A549 (cell line): Measurements from ENCODE around the gene CPSF2. TPM values are rescaled to one million over a fixed set of nuclear protein-coding genes. Genes with fewer than 3 reads are reported as not detected.
A peak's percentile ranks its signal among the peaks of the same experiment; 100 is the strongest.

Source experiments
- ATAC-seq, 2 experiments: fragments of 200-7000 bp in 1 of 2; fragments of >200 bp in 1 of 2; cut with Nextera tagmentation in 1 of 2; cut with Tn5 transposase in 1 of 2; 3 replicates each; pipeline versions ENCODE4 v1.8.0 to v1.9.1; 2018 to 2020; ENCODE audit warnings: mild to moderate bottlenecking in 1 of 2, moderate library complexity in 1 of 2
- CTCF ChIA-PET: fragments of 300-600 bp; sonication (Branson Sonifier 250); formaldehyde crosslinking; extraction: SDS; loops from one replicate; lab custom pipeline; 2021; ENCODE audit warnings: antibody characterized with exemption, inconsistent platforms; lab: Yijun Ruan, JAX
- POLR2A ChIA-PET: fragments of 350-600 bp; formaldehyde crosslinking; extraction: SDS; loops from one replicate; lab custom pipeline; 2021; ENCODE audit warnings: antibody characterized with exemption, inconsistent platforms; lab: Yijun Ruan, JAX
- DNase-seq, 2 experiments: peaks; one replicate each; pipeline versions ENCODE4 v3.0.0 to v3.0.0-alpha.2; 2011 to 2016; ENCODE audit warnings: low read depth in 1 of 2, low spot score in 1 of 2
- FAIRE-seq: peaks from 2 replicates; lab custom pipeline; 2011; peaks lifted over from hg19 to GRCh38; lab: Jason Lieb, UNC
- H3K27ac ChIP-seq, 2 experiments: fragments of >200 bp; sonication (Bioruptor Twin); formaldehyde crosslinking; 3 replicates each; pipeline ENCODE4 v1.5.1; 2016 to 2017
- H3K4me1 ChIP-seq: fragments of >200 bp; sonication (Bioruptor Twin); formaldehyde crosslinking; 3 replicates; pipeline ENCODE4 v1.6.1; 2016
- H3K4me2 ChIP-seq: fragments of >200 bp; sonication (Bioruptor Twin); formaldehyde crosslinking; 3 replicates; pipeline ENCODE4 v1.6.1; 2016
- H3K4me3 ChIP-seq: fragments of >200 bp; sonication (Bioruptor Twin); formaldehyde crosslinking; 3 replicates; pipeline ENCODE4 v1.5.1; 2016
- H3K9me3 ChIP-seq: fragments of >200 bp; sonication (Bioruptor Twin); formaldehyde crosslinking; 3 replicates; pipeline ENCODE4 v1.6.1; 2016
- ATOH8 ChIP-seq: fragments of 250-450 bp; sonication (Bioruptor Pico); IDR thresholded peaks from 2 replicates; pipeline ENCODE4 v1.5.0; 2020; ENCODE audit warnings: low read depth, mild to moderate bottlenecking, moderate library complexity
- BCL3 ChIP-seq: fragments of >200 bp; sonication (Bioruptor Twin); formaldehyde crosslinking; IDR thresholded peaks from 3 replicates; pipeline ENCODE4 v1.6.1; 2016
- BHLHE40 ChIP-seq: IDR thresholded peaks from 2 replicates; pipeline ENCODE4 v1.6.1; 2012; ENCODE audit warnings: low read depth, low read length, inconsistent platforms
- CBX8 ChIP-seq: fragments of 200-600 bp; sonication (generic); IDR thresholded peaks from 2 replicates; pipeline ENCODE4 v1.6.1; 2016
- CEBPB ChIP-seq, 2 experiments: fragments of >200 bp in 1 of 2; sonication (Bioruptor Twin) in 1 of 2; formaldehyde crosslinking in 1 of 2; IDR thresholded peaks; 2 replicates each; pipeline ENCODE4 v1.6.1; 2012 to 2016
- CHD4 ChIP-seq: fragments of 200-600 bp; sonication (generic); IDR thresholded peaks from 2 replicates; pipeline ENCODE4 v1.6.1; 2016; ENCODE audit warnings: antibody characterized with exemption, mild to moderate bottlenecking, borderline replicate concordance
- EHF ChIP-seq: fragments of 250-450 bp; sonication (Bioruptor Pico); IDR thresholded peaks from 2 replicates; pipeline ENCODE4 v1.5.0; 2020; ENCODE audit warnings: mild to moderate bottlenecking
- ELK1 ChIP-seq: fragments of 150-350 bp; IDR thresholded peaks from 2 replicates; pipeline ENCODE4 v1.6.1; 2014; ENCODE audit warnings: low read depth, mild to moderate bottlenecking, low read length
- EP300 ChIP-seq, 2 experiments: fragments of >200 bp; sonication (Bioruptor Twin); formaldehyde crosslinking; IDR thresholded peaks; 2 replicates in 1 of 2; 3 replicates in 1 of 2; pipeline ENCODE4 v1.6.1; 2016 to 2017
- FOSL2 ChIP-seq, 2 experiments: fragments of 450-650 bp in 1 of 2; fragments of >200 bp in 1 of 2; sonication (Bioruptor Twin) in 1 of 2; formaldehyde crosslinking; IDR thresholded peaks; 2 replicates each; pipeline versions ENCODE4 v1.5.0 to v1.6.1; 2016 to 2020; ENCODE audit warnings: mild to moderate bottlenecking in 1 of 2, moderate library complexity in 1 of 2
- FOXS1 ChIP-seq: fragments of 250-450 bp; sonication (Bioruptor Pico); IDR thresholded peaks from 2 replicates; pipeline ENCODE4 v1.5.0; 2020; ENCODE audit warnings: mild to moderate bottlenecking, moderate library complexity
- HEYL ChIP-seq: fragments of 250-450 bp; sonication (Bioruptor Pico); IDR thresholded peaks from 2 replicates; pipeline ENCODE4 v1.8.0; 2021; ENCODE audit warnings: mild to moderate bottlenecking, moderate library complexity
- HMGXB4 ChIP-seq: fragments of 250-450 bp; sonication (Bioruptor Pico); IDR thresholded peaks from 2 replicates; pipeline ENCODE4 v1.5.0; 2021; ENCODE audit warnings: mild to moderate bottlenecking, moderate library complexity, borderline replicate concordance
- HOXB5 ChIP-seq: fragments of 250-450 bp; sonication (Bioruptor Pico); IDR thresholded peaks from 2 replicates; pipeline ENCODE4 v1.5.0; 2020; ENCODE audit warnings: mild to moderate bottlenecking, moderate library complexity
- JUN ChIP-seq, 2 experiments: fragments of >200 bp; sonication (Bioruptor Twin); formaldehyde crosslinking; IDR thresholded peaks; 2 replicates in 1 of 2; 3 replicates in 1 of 2; pipeline ENCODE4 v1.6.1; 2016 to 2017
- MAFK ChIP-seq: fragments of 450-650 bp; IDR thresholded peaks from 2 replicates; pipeline ENCODE4 v1.6.1; 2014; ENCODE audit not compliant: partially characterized antibody
- MAX ChIP-seq: IDR thresholded peaks from 2 replicates; pipeline ENCODE4 v1.6.1; 2012
- MAZ ChIP-seq: fragments of 150-350 bp; IDR thresholded peaks from 2 replicates; pipeline ENCODE4 v1.6.1; 2014; ENCODE audit warnings: antibody characterized with exemption, low read depth, low read length, borderline replicate concordance
- MYC ChIP-seq: IDR thresholded peaks from 2 replicates; pipeline ENCODE4 v1.6.1; 2012; ENCODE audit warnings: mild to moderate bottlenecking, inconsistent platforms, low read length, improper control_type of control experiment, borderline replicate concordance
- PHF8 ChIP-seq: fragments of 200-600 bp; sonication (generic); IDR thresholded peaks from 2 replicates; pipeline ENCODE4 v1.6.1; 2016; ENCODE audit warnings: low read depth, mild to moderate bottlenecking, antibody characterized with exemption, moderate library complexity, borderline replicate concordance
- POLR2A ChIP-seq: IDR thresholded peaks from 2 replicates; pipeline ENCODE4 v1.6.1; 2012; ENCODE audit warnings: mild to moderate bottlenecking, low read length
- POLR2AphosphoS2 ChIP-seq: conservative IDR thresholded peaks from 2 replicates; pipeline ENCODE4 v1.6.1; 2012; ENCODE audit warnings: low read length, improper control_type of control experiment, inconsistent platforms
- RARB ChIP-seq: fragments of 250-450 bp; sonication (Bioruptor Pico); IDR thresholded peaks from 2 replicates; pipeline ENCODE4 v1.8.0; 2021; ENCODE audit warnings: mild to moderate bottlenecking, moderate library complexity
- RCOR1 ChIP-seq: fragments of 150-350 bp; IDR thresholded peaks from 2 replicates; pipeline ENCODE4 v1.6.1; 2014; ENCODE audit warnings: antibody characterized with exemption, low read length, low read depth
- SREBF2 ChIP-seq: fragments of 450-650 bp; IDR thresholded peaks from 2 replicates; pipeline ENCODE4 v1.6.1; 2014; ENCODE audit warnings: mild to moderate bottlenecking, moderate library complexity
- USF2 ChIP-seq: fragments of 450-650 bp; IDR thresholded peaks from 2 replicates; pipeline ENCODE4 v1.6.1; 2014; ENCODE audit warnings: antibody characterized with exemption
- ZC3H11A ChIP-seq: fragments of 450-650 bp; IDR thresholded peaks from 2 replicates; pipeline ENCODE4 v1.6.1; 2014; ENCODE audit warnings: antibody characterized with exemption, mild to moderate bottlenecking
- WGBS: methylation state at CpG from one replicate; pipeline ENCODE4 v1.1.6; 2017; ENCODE audit errors: missing lambda C conversion rate; 5-methylcytosine and 5-hydroxymethylcytosine counted together
- polyA plus RNA-seq, 4 experiments: library from polyadenylated mRNA; depleted of rRNA in 3 of 4; stranded (reverse); fragments of >200 nt; fragmentation: RNase III in 1 of 4; extraction: RNeasy Plus Mini Kit Qiagen cat#74134 plus additional on column Dnase treatment in 1 of 4; gene quantifications; 2 replicates in 3 of 4; 3 replicates in 1 of 4; pipeline ENCODE4 v1.2.3, GENCODE V29; 2011 to 2017

The CPSF2 gene
- polyA plus RNA-seq, 2 of the 4 experiments (the other 2 are of a cell fraction), result 57.3 to 75.3 TPM

GRCh38 chr14:92160619-92161018 lies 38.9 kb downstream of the CPSF2 start:
- Histone ChIP-seq H3K4me1 (peaks cover 11% of the 10 kb centered on the region; the same call in 2 of the 3 replicates), H3K4me2 (peak overlapping the region; percentile 9; the same call in 1 of the 3 replicates), H3K9me3 (0 out of 3 replicates have a peak, but pooled peaks cover 6% of the 10 kb centered on the region), H3K27ac (peak overlapping the region in 1 of 2 experiments; percentile 51; a peak in 1 of 6 replicates), H3K4me3 (no peak overlapping the region)
- DNase-seq (peak in 1 of 2 experiments; percentile 45), ATAC-seq (peak; percentile 52 to 74; a peak in 4 of 6 replicates), FAIRE-seq (no peak)
- ChIA-PET POLR2A (no interaction called here), CTCF (no interaction called here)
- 26% methylated on average over 4 of the region's 4 CpGs for WGBS
- TF ChIP-seq CBX8, result no peak
- TF ChIP-seq ELK1, result no peak
- no peak for TF ChIP-seq EP300 (IDR thresholded peaks at IDR 0.05)
- no peak for TF ChIP-seq MAX
- peak; percentile 55 to 62; a peak in 2 of 4 replicates for TF ChIP-seq CEBPB (IDR thresholded peaks at IDR 0.05)
- TF ChIP-seq POLR2AphosphoS2, result no peak
- TF ChIP-seq FOSL2 (IDR thresholded peaks at IDR 0.05), result no peak
- TF ChIP-seq FOSL2 (CRISPR knock-in tag; IDR thresholded peaks at IDR 0.05), result peak; percentile 32; the same call in 1 of the 2 replicates
- no peak for TF ChIP-seq ZC3H11A
- no peak for TF ChIP-seq PHF8
- peak; percentile 90; the same call in 1 of the 2 replicates for TF ChIP-seq RARB (CRISPR knock-in tag)

GRCh38 chr14:92161521-92161920 lies 39.8 kb downstream of the CPSF2 start:
- no peak for DNase-seq
- CTCF ChIA-PET, result no interaction called here
- Histone ChIP-seq H3K9me3 (0 out of 3 replicates have a peak, but pooled peaks cover 6% of the 10 kb centered on the region), H3K27ac (no peak overlapping the region), H3K4me3 (no peak overlapping the region), H3K4me2 (no peak overlapping the region), H3K4me1 (peaks cover 11% of the 10 kb centered on the region; the same call in 2 of the 3 replicates)
- FAIRE-seq, result no peak
- POLR2A ChIA-PET, result no interaction called here
- TF ChIP-seq JUN (IDR thresholded peaks at IDR 0.05), result no peak
- no peak for TF ChIP-seq POLR2A
- no peak for TF ChIP-seq MAFK
- no peak for TF ChIP-seq RCOR1
- TF ChIP-seq BCL3, result no peak
- no peak for TF ChIP-seq HMGXB4 (CRISPR knock-in tag)
- no peak for TF ChIP-seq SREBF2
- TF ChIP-seq CHD4, result no peak
- TF ChIP-seq EHF (CRISPR knock-in tag), result no peak
- no peak for TF ChIP-seq MAZ
- no peak for TF ChIP-seq EP300 (IDR thresholded peaks at IDR 0.05)
- TF ChIP-seq ZC3H11A, result no peak
- TF ChIP-seq MYC, result no peak
- no peak for TF ChIP-seq BHLHE40
- TF ChIP-seq HOXB5 (CRISPR knock-in tag), result no peak
- no peak for TF ChIP-seq HEYL (CRISPR knock-in tag)
- TF ChIP-seq FOXS1, result no peak
- no peak for TF ChIP-seq ATOH8 (CRISPR knock-in tag)
- no peak for TF ChIP-seq USF2
- no peak for ATAC-seq
- WGBS, result 87% methylated on average over 3 of the region's 3 CpGs
